ENCODE data around the gene CBR3. TPM values are rescaled to one million over a fixed set of nuclear protein-coding genes. Genes with fewer than 3 reads are reported as not detected.

The CBR3 gene
- total and polyA plus RNA-seq, 2 of the 4 experiments (the other 2 are of a cell fraction) = 13.4 to 15.4 TPM

DNA sequence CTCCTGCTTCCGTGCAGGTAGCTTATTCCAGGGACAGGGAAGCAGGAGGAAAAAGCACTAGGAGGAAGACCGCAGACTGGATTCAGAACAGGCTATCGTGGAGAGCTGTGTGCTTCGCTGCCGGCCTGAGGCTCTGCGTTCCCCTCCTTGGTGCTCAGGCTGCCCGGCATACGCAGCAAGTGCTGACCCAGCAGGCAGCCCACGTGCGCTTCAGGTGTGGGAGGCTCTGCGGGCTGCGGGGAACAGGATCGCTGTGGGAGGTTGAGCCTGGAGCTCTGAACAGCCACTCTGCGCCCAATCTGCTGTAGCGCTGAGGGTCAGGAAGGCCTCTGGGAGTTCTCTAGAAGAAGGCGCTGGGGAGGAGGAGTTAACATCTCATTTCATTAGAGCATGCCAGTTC lies 49.7 kb downstream of the CBR3 start:
- no peaks in the 10 kb centered on the region; the same call in 1 of the 2 replicates for H3K36me3 ChIP-seq (ENCODE audit: control insufficient read depth, insufficient read depth, low read length)
- no peak for TF ChIP-seq RFX5 (IDR thresholded peaks at IDR 0.05; ENCODE audit: low read depth, low read length)
- no peak for ATAC-seq (ENCODE audit: low read depth)

More for the DNA sequence above, 49.7 kb downstream of the CBR3 start:
- dilution Hi-C loops (cut with HindIII; ENCODE audit: low sequenced_read_pairs, unreplicated experiment) = no loop called here
- Histone ChIP-seq H3K4me3 (ENCODE audit: insufficient read depth, low read depth, low read length) (no peak overlapping the region), H3K56ac (ENCODE audit: extremely low read depth, insufficient read depth, low read length) (no peak overlapping the region), H3K27me3 (ENCODE audit: control insufficient read depth, insufficient read depth, low read length) (no peaks in the 10 kb centered on the region), H3K4me2 (ENCODE audit: low read depth, low read length) (no peak overlapping the region), H3K4ac (ENCODE audit: low read depth, low read length) (no peak overlapping the region), H4K20me1 (ENCODE audit: insufficient read depth, low read length) (no peaks in the 10 kb centered on the region), H4K8ac (ENCODE audit: low read depth in 2 of 2, low read length in 2 of 2) (no peak overlapping the region), H3K9me3 (ENCODE audit: control insufficient read depth, insufficient read depth, low read length) (no peaks in the 10 kb centered on the region), H3K14ac (replicated peaks; ENCODE audit: low read depth, low read length) (no peak overlapping the region), H2BK20ac (ENCODE audit: low read depth, low read length) (no peak overlapping the region), H2AK9ac (replicated peaks; ENCODE audit: low read depth, low read length, poor library complexity) (peak overlapping the region; percentile 68), H3K9ac (ENCODE audit: low read depth, low read length) (no peak overlapping the region), H2BK15ac (ENCODE audit: low read depth, low read length) (no peak overlapping the region), H3K23ac (ENCODE audit: low read depth, low read length) (no peak overlapping the region), H2AFZ (replicated peaks; ENCODE audit: low read length, poor library complexity) (no peak overlapping the region), H3K27ac (ENCODE audit: insufficient read depth, low read length) (no peak overlapping the region), H2AK5ac (ENCODE audit: low read depth, low read length) (no peak overlapping the region), H4K91ac (ENCODE audit: insufficient read depth, low read depth, low read length) (no peak overlapping the region), H2BK5ac (ENCODE audit: low read depth, low read length, poor library complexity, severe bottlenecking) (no peak overlapping the region), H2BK120ac (ENCODE audit: low read depth, low read length) (no peak overlapping the region), H4K5ac (ENCODE audit: low read depth, low read length) (no peak overlapping the region), H3K4me1 (ENCODE audit: control insufficient read depth, insufficient read depth, low read length) (peaks cover 6% of the 10 kb centered on the region), H3K79me1 (ENCODE audit: low read depth in 1 of 2, low read length in 2 of 2) (peaks cover 9 to 30% of the 10 kb centered on the region in 2 experiments), H3K18ac (ENCODE audit: low read depth, low read length) (no peak overlapping the region), H3K9me1 (ENCODE audit: insufficient read depth, low read length) (peaks cover 17% of the 10 kb centered on the region; the same call in 1 of the 2 replicates)
- POLR2A ChIA-PET (ENCODE audit: unreplicated experiment) = interaction anchor here (0.6 kb wide), 1 partner anchor 41 kb away, joined by 15 read pairs; no protein-coding TSS in a partner anchor
- WGBS, 2 experiments (ENCODE audit: extremely low coverage in 2 of 2, insufficient read length in 1 of 2) = no CpG with 5 or more reads among the region's 16 CpGs
- DNase-seq = no peak
- no TSS peak for BruUV-seq (replicated peaks)
- in situ Hi-C loops (cut with MboI; ENCODE audit: low sequenced_read_pairs) = no loop called here
- intact Hi-C loops (cut with micrococcal nuclease) = no loop called here
- CTCF ChIA-PET = interaction anchor here (1.0 kb wide), 1 partner anchor 79 kb away, joined by 4 read pairs; no protein-coding TSS in a partner anchor
